ENCODE results near the gene ZNF670.

GRCh38 chr1:247111700-247112478, 33.3 kb upstream of the ZNF670 start:
- TF ChIP-seq POLR2A (IDR thresholded peaks at IDR 0.05) (peak in 1 of 2 donors; percentile 52), CTCF (IDR thresholded peaks at IDR 0.05) (no peak), EP300 (IDR thresholded peaks at IDR 0.05) (no peak)

Data from suprapubic skin (tissue), 3 donors.